Measurements from ENCODE around the gene RABL6. TPM values are rescaled to one million over a fixed set of nuclear protein-coding genes. Genes with fewer than 3 reads are reported as not detected.

Gene RABL6
- total RNA-seq, 2 donors from 2014 or later: 76.6 to 124 TPM

- TF ChIP-seq CTCF (IDR thresholded peaks at IDR 0.05): no peak
- no peak for TF ChIP-seq POLR2A (IDR thresholded peaks at IDR 0.05)
- no peak for TF ChIP-seq POLR2AphosphoS5 (IDR thresholded peaks at IDR 0.05)
- peak overlapping the region; percentile 50 to 56 for H3K4me3 ChIP-seq
- no peaks in the 10 kb centered on the region for H3K36me3 ChIP-seq
- H3K4me1 ChIP-seq (replicated peaks): no peaks in the 10 kb centered on the region
- H3K9me3 ChIP-seq: no peaks in the 10 kb centered on the region
- no peak for DNase-seq (ENCODE audit: low spot score)
- WGBS: 32% methylated on average over 30 of the region's 43 CpGs
- intact Hi-C loops (cut with DNase I): loop anchor here (5.0 to 10.0 kb wide), 2 partner anchors 58 to 125 kb away; partner anchors contain the start of gene TMEM141
- H3K27me3 ChIP-seq (replicated peaks; ENCODE audit: insufficient read depth): no peaks in the 10 kb centered on the region
- H3K27ac ChIP-seq: peak overlapping the region; percentile 84 to 91
These were observed 42.5 kb downstream of the RABL6 start for GRCh38 chr9:136849960-136850865.

- no peaks in the 10 kb centered on the region for H3K4me1 ChIP-seq (replicated peaks)
- no peak for TF ChIP-seq CTCF (IDR thresholded peaks at IDR 0.05)
- no peak for TF ChIP-seq POLR2A (IDR thresholded peaks at IDR 0.05)
- no peaks in the 10 kb centered on the region for H3K27me3 ChIP-seq (replicated peaks; ENCODE audit: insufficient read depth)
- intact Hi-C loops (cut with DNase I): no loop called here
- H3K9me3 ChIP-seq: no peaks in the 10 kb centered on the region
- 83% methylated on average over 23 of the region's 23 CpGs for WGBS
- no peak overlapping the region for H3K27ac ChIP-seq
- H3K36me3 ChIP-seq: no peaks in the 10 kb centered on the region
- no peak overlapping the region for H3K4me3 ChIP-seq
- no peak for DNase-seq (ENCODE audit: low spot score)
These were observed 43.4 kb downstream of the RABL6 start for GRCh38 chr9:136850866-136851775.

GRCh38 chr9:136851941-136852663, 44.4 kb downstream of the RABL6 start, which contains the start of gene MAMDC4:
MAMDC4 (plus strand) TSS chr9:136852346; CDS start chr9:136852417, 71 bp downstream.
- WGBS: 85% methylated on average over 22 of the region's 23 CpGs
- intact Hi-C loops (cut with DNase I): no loop called here
- TF ChIP-seq POLR2A (IDR thresholded peaks at IDR 0.05) (no peak), POLR2AphosphoS5 (IDR thresholded peaks at IDR 0.05) (no peak), CTCF (IDR thresholded peaks at IDR 0.05) (no peak)

GRCh38 chr9:136852664-136853595, 45.2 kb downstream of the RABL6 start:
- no peaks in the 10 kb centered on the region for H3K27me3 ChIP-seq (replicated peaks; ENCODE audit: insufficient read depth)
- H3K4me3 ChIP-seq: no peak overlapping the region
- H3K27ac ChIP-seq: no peak overlapping the region
- TF ChIP-seq POLR2AphosphoS5 (IDR thresholded peaks at IDR 0.05) (no peak), CTCF (IDR thresholded peaks at IDR 0.05) (no peak), POLR2A (IDR thresholded peaks at IDR 0.05) (no peak)
- no peaks in the 10 kb centered on the region for H3K9me3 ChIP-seq
- H3K36me3 ChIP-seq: no peaks in the 10 kb centered on the region
- intact Hi-C loops (cut with DNase I): no loop called here
- H3K4me1 ChIP-seq (replicated peaks): no peaks in the 10 kb centered on the region
- DNase-seq (ENCODE audit: low spot score): no peak
- WGBS: 80% methylated on average over 27 of the region's 29 CpGs

More at GRCh38 chr9:136851941-136852663, 44.4 kb downstream of the RABL6 start, which contains the start of gene MAMDC4:
- DNase-seq (ENCODE audit: low spot score): no peak
- no peaks in the 10 kb centered on the region for H3K36me3 ChIP-seq
- H3K9me3 ChIP-seq: no peaks in the 10 kb centered on the region
- H3K4me1 ChIP-seq (replicated peaks): no peaks in the 10 kb centered on the region
- H3K27me3 ChIP-seq (replicated peaks; ENCODE audit: insufficient read depth): no peaks in the 10 kb centered on the region
- H3K4me3 ChIP-seq: no peak within 1 kb of the TSS
- H3K27ac ChIP-seq: no peak within 1 kb of the TSS
